Breast epithelium (tissue), 3 donors: ENCODE results near the gene ZNF397.
"Not testable (repeated sequence)": the region's sequence is repeated elsewhere in the genome, so short reads cannot be mapped to it uniquely, and the experiment has no call there.

Experiments
- POLR2A ChIP-seq: fragments of 450-650 bp; IDR thresholded peaks from one replicate; pipeline ENCODE4 v1.6.1; 2016; ENCODE audit warnings: antibody characterized with exemption, mild to moderate bottlenecking, moderate library complexity
- POLR2AphosphoS5 ChIP-seq, 3 donors: sonication (generic); formaldehyde crosslinking; IDR thresholded peaks; one replicate each; pipeline ENCODE4 v1.6.1; 2017; ENCODE audit warnings: antibody characterized with exemption in 3 of 3
- TF ChIP-seq, protein P1 (sequence below), 3 donors: fragments of 450-650 bp; IDR thresholded peaks; one replicate each; pipeline ENCODE4 v1.5.1; 2016 to 2017; ENCODE audit warnings: antibody characterized with exemption in 3 of 3, mild to moderate bottlenecking in 3 of 3, moderate library complexity in 3 of 3

DNA sequence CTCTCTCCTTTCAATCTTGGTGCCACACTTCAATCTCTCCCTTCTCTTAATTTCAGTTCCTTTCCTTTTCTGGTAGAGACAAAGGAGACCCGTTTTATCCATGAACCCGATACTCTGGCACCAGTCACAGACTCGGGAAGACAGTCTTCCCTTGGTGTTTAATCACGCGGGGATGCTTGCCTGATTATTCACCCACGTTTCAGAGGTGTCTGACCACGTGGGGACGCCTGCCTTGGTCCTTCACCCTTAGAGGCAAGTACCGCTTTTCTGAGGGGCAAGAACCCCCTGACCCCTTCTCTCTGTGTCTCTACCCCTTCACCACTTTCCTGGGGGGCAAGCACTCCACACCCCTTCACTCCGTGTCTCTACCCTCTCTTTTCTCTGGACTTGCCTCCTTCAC is 24.2 kb upstream of the ZNF397 start:
- TF ChIP-seq, protein P1, sequence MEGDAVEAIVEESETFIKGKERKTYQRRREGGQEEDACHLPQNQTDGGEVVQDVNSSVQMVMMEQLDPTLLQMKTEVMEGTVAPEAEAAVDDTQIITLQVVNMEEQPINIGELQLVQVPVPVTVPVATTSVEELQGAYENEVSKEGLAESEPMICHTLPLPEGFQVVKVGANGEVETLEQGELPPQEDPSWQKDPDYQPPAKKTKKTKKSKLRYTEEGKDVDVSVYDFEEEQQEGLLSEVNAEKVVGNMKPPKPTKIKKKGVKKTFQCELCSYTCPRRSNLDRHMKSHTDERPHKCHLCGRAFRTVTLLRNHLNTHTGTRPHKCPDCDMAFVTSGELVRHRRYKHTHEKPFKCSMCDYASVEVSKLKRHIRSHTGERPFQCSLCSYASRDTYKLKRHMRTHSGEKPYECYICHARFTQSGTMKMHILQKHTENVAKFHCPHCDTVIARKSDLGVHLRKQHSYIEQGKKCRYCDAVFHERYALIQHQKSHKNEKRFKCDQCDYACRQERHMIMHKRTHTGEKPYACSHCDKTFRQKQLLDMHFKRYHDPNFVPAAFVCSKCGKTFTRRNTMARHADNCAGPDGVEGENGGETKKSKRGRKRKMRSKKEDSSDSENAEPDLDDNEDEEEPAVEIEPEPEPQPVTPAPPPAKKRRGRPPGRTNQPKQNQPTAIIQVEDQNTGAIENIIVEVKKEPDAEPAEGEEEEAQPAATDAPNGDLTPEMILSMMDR (IDR thresholded peaks at IDR 0.05): not testable (repeated sequence)
- TF ChIP-seq POLR2AphosphoS5 (IDR thresholded peaks at IDR 0.05); POLR2A: not testable (repeated sequence)
